ENCODE data around the gene LMO2. TPM values are rescaled to one million over a fixed set of nuclear protein-coding genes. Genes with fewer than 3 reads are reported as not detected.

The LMO2 gene
- total and polyA plus RNA-seq, 4 donors, result 1.5 to 81.9 (median 6.0) TPM

- H3K36me3 ChIP-seq (ENCODE audit: control insufficient read depth in 4 of 4, insufficient read depth in 3 of 4, low read depth in 1 of 4, low read length in 3 of 4), result no peaks in the 10 kb centered on the region
- H3K9ac ChIP-seq (ENCODE audit: low read depth in 1 of 2, low read length in 2 of 2), result no peak overlapping the region
- DNase-seq (ENCODE audit: low spot score), result no peak
- H3K9me3 ChIP-seq (ENCODE audit: control insufficient read depth in 4 of 4, low read length in 3 of 4), result no peaks in the 10 kb centered on the region
- TF ChIP-seq FOXA2 (IDR thresholded peaks at IDR 0.05) (no peak), RAD21 (IDR thresholded peaks at IDR 0.05) (no peak), HNF4A (conservative IDR thresholded peaks at IDR 0.05) (no peak), TAF1 (conservative IDR thresholded peaks at IDR 0.05) (no peak), YY1 (IDR thresholded peaks at IDR 0.05) (no peak), GABPA (IDR thresholded peaks at IDR 0.05 in 1 of 2, conservative IDR thresholded peaks at IDR 0.05 in 1 of 2) (no peak), ZBTB33 (IDR thresholded peaks at IDR 0.05) (no peak), SP1 (IDR thresholded peaks at IDR 0.05) (no peak), ATF3 (IDR thresholded peaks at IDR 0.05) (no peak), JUND (IDR thresholded peaks at IDR 0.05) (no peak)
- H3K27me3 ChIP-seq (ENCODE audit: control insufficient read depth in 4 of 4, insufficient read depth in 4 of 4, low read length in 3 of 4), result no peaks in the 10 kb centered on the region
- H3K27ac ChIP-seq (ENCODE audit: low read depth in 1 of 2, low read length in 2 of 2), result no peak overlapping the region
- H3K4me1 ChIP-seq (ENCODE audit: control insufficient read depth in 4 of 4, insufficient read depth in 4 of 4, low read length in 3 of 4), result no peaks in the 10 kb centered on the region
- 57% methylated on average over 5 of the region's 5 CpGs for WGBS
- H3K4me3 ChIP-seq (ENCODE audit: low read depth in 1 of 3, low read length in 3 of 3), result no peak overlapping the region
These were observed 12.2 kb upstream of the LMO2 start for GRCh38 chr11:33904102-33904501.

GRCh38 chr11:33900159-33900840 is 8.4 kb upstream of the LMO2 start:
- Histone ChIP-seq H3K9ac (ENCODE audit: low read depth in 1 of 2, low read length in 2 of 2) (no peak overlapping the region), H3K27me3 (ENCODE audit: control insufficient read depth in 4 of 4, insufficient read depth in 4 of 4, low read length in 3 of 4) (no peaks in the 10 kb centered on the region), H3K4me3 (ENCODE audit: low read depth in 1 of 3, low read length in 3 of 3) (no peak overlapping the region), H3K4me1 (ENCODE audit: control insufficient read depth in 4 of 4, insufficient read depth in 4 of 4, low read length in 3 of 4) (no peaks in the 10 kb centered on the region), H3K36me3 (ENCODE audit: control insufficient read depth in 4 of 4, insufficient read depth in 3 of 4, low read depth in 1 of 4, low read length in 3 of 4) (no peaks in the 10 kb centered on the region), H3K9me3 (ENCODE audit: control insufficient read depth in 4 of 4, low read length in 3 of 4) (no peaks in the 10 kb centered on the region), H3K27ac (ENCODE audit: low read depth in 1 of 2, low read length in 2 of 2) (no peak overlapping the region)
- WGBS, result 77% methylated on average over 7 of the region's 7 CpGs
- TF ChIP-seq ZBTB33 (IDR thresholded peaks at IDR 0.05), result no peak
- TF ChIP-seq NR2F2 (IDR thresholded peaks at IDR 0.05), result no peak
- TF ChIP-seq TAF1 (conservative IDR thresholded peaks at IDR 0.05), result no peak
- no peak for TF ChIP-seq HNF4A (conservative IDR thresholded peaks at IDR 0.05)
- no peak for TF ChIP-seq CTCF (IDR thresholded peaks at IDR 0.05; ENCODE audit: low read depth, low read length, missing input control)
- no peak for TF ChIP-seq RXRA (IDR thresholded peaks at IDR 0.05)
- TF ChIP-seq ATF3 (IDR thresholded peaks at IDR 0.05), result no peak
- TF ChIP-seq YY1 (IDR thresholded peaks at IDR 0.05), result no peak
- no peak for TF ChIP-seq FOXA1 (IDR thresholded peaks at IDR 0.05)
- no peak for TF ChIP-seq FOXA2 (IDR thresholded peaks at IDR 0.05)
- no peak for TF ChIP-seq SP1 (IDR thresholded peaks at IDR 0.05)
- no peak for TF ChIP-seq REST (IDR thresholded peaks at IDR 0.05)
- no peak for TF ChIP-seq HNF4G (IDR thresholded peaks at IDR 0.05)
- no peak for TF ChIP-seq GABPA (IDR thresholded peaks at IDR 0.05 in 1 of 2, conservative IDR thresholded peaks at IDR 0.05 in 1 of 2)
- no peak for TF ChIP-seq RAD21 (IDR thresholded peaks at IDR 0.05)
- DNase-seq (ENCODE audit: low spot score), result no peak

Measured in liver (tissue), 9 donors.